Ishikawa (cell line): ENCODE results near the gene PBX1.

Experiments
- CEBPB ChIP-seq: IDR thresholded peaks from 2 replicates; pipeline ENCODE4 v1.6.1; 2012
- CREB1 ChIP-seq: IDR thresholded peaks from 2 replicates; pipeline ENCODE4 v1.6.1; 2012; ENCODE audit warnings: low read depth
- EGR1 ChIP-seq: IDR thresholded peaks from 2 replicates; pipeline ENCODE4 v1.6.1; 2012
- EP300 ChIP-seq: IDR thresholded peaks from 2 replicates; pipeline ENCODE4 v1.6.1; 2012; ENCODE audit warnings: borderline replicate concordance
- FOXM1 ChIP-seq: IDR thresholded peaks from 2 replicates; pipeline ENCODE4 v1.6.1; 2012; ENCODE audit warnings: low read depth, borderline replicate concordance
- NFIC ChIP-seq: IDR thresholded peaks from 2 replicates; pipeline ENCODE4 v1.6.1; 2012
- RAD21 ChIP-seq: IDR thresholded peaks from 2 replicates; pipeline ENCODE4 v1.6.1; 2012; ENCODE audit warnings: low read depth
- TAF1 ChIP-seq: IDR thresholded peaks from 2 replicates; pipeline ENCODE4 v1.6.1; 2012; ENCODE audit warnings: low read depth, mild to moderate bottlenecking
- TCF12 ChIP-seq: IDR thresholded peaks from 2 replicates; pipeline ENCODE4 v1.6.1; 2012; ENCODE audit warnings: low read depth
- TEAD4 ChIP-seq: IDR thresholded peaks from 2 replicates; pipeline ENCODE4 v1.6.1; 2012
- USF1 ChIP-seq: IDR thresholded peaks from 2 replicates; pipeline ENCODE4 v1.6.1; 2012
- YY1 ChIP-seq: IDR thresholded peaks from 2 replicates; pipeline ENCODE4 v1.6.1; 2012; ENCODE audit warnings: low read depth
- ZBTB7A ChIP-seq: IDR thresholded peaks from 2 replicates; pipeline ENCODE4 v1.6.1; 2012; ENCODE audit warnings: low read depth
- TF ChIP-seq, protein P1 (sequence below): IDR thresholded peaks from 2 replicates; pipeline ENCODE4 v1.6.1; 2012
- TF ChIP-seq, protein P2 (sequence below): IDR thresholded peaks from 2 replicates; pipeline ENCODE4 v1.6.1; 2012; ENCODE audit warnings: low read depth, mild to moderate bottlenecking

PBX1 gene

DNA sequence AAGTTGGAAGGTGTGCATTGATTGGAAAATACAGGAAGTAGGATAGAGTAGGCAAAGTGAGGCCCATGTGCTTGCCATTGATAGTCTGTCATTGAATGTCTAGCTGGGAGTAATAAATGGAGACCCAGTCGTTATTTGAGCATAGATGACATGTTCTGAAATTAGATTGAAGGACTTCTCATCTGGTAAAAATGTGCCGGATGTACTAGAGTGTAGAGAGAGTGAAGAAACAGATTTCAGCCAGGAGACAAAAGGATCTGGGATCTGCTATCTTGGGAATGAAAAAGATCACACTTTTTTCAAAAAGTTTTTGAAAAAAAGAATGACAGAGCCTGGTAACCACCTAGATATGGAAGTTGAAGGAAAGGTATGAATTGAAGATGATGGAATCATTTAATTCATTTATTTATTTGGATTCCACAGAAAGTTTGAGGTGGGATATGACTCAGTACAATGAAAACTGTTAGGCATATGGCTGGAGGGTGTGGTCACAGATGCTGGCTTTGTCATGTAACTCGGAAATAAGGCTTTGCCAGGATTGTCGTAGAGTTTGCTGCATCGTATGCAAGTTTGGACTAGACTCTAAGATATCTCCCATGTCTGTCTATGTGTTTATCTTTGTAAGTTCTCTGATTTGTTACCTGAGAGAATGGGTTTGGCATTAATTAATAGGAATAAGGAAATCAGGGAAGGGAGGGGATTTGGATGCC is 137.1 kb downstream of the PBX1 start:
- TF ChIP-seq EP300 (no peak), TCF12 (no peak), CEBPB (no peak), NFIC (no peak), YY1 (no peak), TAF1 (no peak)

- no peak for TF ChIP-seq CREB1
- TF ChIP-seq RAD21: no peak
- no peak for TF ChIP-seq EP300
- no peak for TF ChIP-seq NFIC
- TF ChIP-seq FOXM1: no peak
- no peak for TF ChIP-seq TCF12
- TF ChIP-seq CEBPB: 0 out of 2 replicates have a peak, but pooled peaks have one; percentile 7
- TF ChIP-seq, protein P1, sequence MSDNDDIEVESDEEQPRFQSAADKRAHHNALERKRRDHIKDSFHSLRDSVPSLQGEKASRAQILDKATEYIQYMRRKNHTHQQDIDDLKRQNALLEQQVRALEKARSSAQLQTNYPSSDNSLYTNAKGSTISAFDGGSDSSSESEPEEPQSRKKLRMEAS: no peak
Observed at GRCh38 chr1:164699815-164700491, 141.0 kb downstream of the PBX1 start.

DNA sequence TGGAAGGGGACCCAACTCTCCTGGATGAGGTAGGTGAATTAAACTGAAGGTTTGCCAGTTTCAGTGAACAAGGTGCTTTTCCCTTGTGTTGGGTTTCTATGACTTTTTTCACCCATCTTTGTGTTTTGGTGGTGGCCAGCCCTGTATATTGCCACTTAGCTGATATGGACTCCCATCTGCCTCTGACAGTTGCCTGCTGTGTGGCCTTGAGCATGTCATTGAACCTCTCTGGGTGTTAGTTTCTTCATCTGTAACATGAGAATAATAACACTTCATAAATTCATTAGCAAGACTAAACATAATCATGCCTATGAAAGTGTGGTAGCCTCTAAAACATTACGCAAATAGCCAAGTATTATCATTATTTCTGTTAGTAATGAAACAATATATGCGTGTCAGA is 141.7 kb downstream of the PBX1 start:
- TF ChIP-seq EGR1: no peak
- TF ChIP-seq TEAD4: no peak
- no peak for TF ChIP-seq RAD21
- TF ChIP-seq, protein P1: no peak
- TF ChIP-seq CREB1: no peak
- TF ChIP-seq USF1: no peak
- TF ChIP-seq TAF1: no peak
- TF ChIP-seq ZBTB7A: no peak
- TF ChIP-seq, protein P2, sequence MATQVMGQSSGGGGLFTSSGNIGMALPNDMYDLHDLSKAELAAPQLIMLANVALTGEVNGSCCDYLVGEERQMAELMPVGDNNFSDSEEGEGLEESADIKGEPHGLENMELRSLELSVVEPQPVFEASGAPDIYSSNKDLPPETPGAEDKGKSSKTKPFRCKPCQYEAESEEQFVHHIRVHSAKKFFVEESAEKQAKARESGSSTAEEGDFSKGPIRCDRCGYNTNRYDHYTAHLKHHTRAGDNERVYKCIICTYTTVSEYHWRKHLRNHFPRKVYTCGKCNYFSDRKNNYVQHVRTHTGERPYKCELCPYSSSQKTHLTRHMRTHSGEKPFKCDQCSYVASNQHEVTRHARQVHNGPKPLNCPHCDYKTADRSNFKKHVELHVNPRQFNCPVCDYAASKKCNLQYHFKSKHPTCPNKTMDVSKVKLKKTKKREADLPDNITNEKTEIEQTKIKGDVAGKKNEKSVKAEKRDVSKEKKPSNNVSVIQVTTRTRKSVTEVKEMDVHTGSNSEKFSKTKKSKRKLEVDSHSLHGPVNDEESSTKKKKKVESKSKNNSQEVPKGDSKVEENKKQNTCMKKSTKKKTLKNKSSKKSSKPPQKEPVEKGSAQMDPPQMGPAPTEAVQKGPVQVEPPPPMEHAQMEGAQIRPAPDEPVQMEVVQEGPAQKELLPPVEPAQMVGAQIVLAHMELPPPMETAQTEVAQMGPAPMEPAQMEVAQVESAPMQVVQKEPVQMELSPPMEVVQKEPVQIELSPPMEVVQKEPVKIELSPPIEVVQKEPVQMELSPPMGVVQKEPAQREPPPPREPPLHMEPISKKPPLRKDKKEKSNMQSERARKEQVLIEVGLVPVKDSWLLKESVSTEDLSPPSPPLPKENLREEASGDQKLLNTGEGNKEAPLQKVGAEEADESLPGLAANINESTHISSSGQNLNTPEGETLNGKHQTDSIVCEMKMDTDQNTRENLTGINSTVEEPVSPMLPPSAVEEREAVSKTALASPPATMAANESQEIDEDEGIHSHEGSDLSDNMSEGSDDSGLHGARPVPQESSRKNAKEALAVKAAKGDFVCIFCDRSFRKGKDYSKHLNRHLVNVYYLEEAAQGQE: no peak
- TF ChIP-seq EP300: no peak
- no peak for TF ChIP-seq TCF12
- TF ChIP-seq YY1: no peak
- TF ChIP-seq FOXM1: no peak
- no peak for TF ChIP-seq NFIC
- TF ChIP-seq CEBPB: no peak

DNA sequence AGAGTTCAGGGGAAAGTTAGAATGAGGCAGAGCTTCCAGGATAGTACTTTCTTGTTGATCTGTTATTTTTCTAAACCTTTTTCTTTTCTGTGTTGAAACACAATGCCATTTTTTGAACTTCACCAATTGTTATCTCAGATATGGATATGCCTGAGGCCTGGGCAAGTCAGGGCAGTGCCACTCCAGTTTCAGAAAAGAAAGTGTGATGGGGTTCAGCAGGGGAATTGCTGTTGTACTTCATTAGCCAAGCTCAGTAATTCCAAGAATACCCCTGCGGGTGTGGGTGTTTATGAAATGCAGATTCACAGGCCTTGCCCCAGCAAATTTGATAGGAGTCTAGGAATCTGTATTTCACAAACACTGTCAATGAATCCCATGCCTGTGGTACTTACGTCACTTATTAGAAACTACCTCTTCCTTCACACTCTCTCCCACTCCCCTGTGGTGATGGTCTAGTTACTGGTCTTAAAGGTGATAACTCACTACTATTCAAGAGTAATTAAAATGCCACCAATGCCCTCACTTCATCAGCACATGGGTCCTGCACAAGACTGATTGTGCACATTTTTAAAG is 142.3 kb downstream of the PBX1 start:
- TF ChIP-seq USF1: no peak
- no peak for TF ChIP-seq ZBTB7A
- TF ChIP-seq CREB1: no peak
- TF ChIP-seq EGR1: no peak
- TF ChIP-seq TAF1: no peak
- TF ChIP-seq, protein P2: no peak
- no peak for TF ChIP-seq TEAD4
- TF ChIP-seq YY1: no peak

DNA sequence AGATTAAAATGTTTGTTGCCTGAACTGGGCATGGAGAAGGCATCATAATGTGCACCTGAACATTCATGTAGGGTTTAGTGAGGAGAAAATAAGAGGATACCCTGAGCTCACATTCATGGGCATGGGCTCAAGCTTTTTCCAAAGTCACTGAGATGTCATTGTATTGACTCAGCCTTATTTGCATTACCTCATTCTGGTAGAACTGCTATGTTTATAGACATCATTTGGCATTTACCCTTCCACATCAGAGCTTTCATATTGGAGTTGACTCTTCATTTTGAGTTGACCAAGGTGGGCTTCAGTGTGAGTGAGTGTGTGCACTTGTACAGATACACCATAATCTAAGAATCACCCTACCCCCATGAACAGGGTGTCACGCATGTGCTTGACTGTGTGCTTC is 143.2 kb downstream of the PBX1 start:
- no peak for TF ChIP-seq TAF1
- TF ChIP-seq, protein P2: no peak
- TF ChIP-seq TEAD4: no peak
- TF ChIP-seq TCF12: no peak
- no peak for TF ChIP-seq NFIC
- TF ChIP-seq CREB1: no peak
- TF ChIP-seq RAD21: no peak
- no peak for TF ChIP-seq ZBTB7A
- TF ChIP-seq, protein P1: no peak
